ENCODE data around the gene EPS15. TPM values are rescaled to one million over a fixed set of nuclear protein-coding genes. Genes with fewer than 3 reads are reported as not detected.
A peak's percentile ranks its signal among the peaks of the same experiment; 100 is the strongest.

Gene EPS15
- total RNA-seq, 1 donor from 2014 or later = 88.5 TPM

DNA sequence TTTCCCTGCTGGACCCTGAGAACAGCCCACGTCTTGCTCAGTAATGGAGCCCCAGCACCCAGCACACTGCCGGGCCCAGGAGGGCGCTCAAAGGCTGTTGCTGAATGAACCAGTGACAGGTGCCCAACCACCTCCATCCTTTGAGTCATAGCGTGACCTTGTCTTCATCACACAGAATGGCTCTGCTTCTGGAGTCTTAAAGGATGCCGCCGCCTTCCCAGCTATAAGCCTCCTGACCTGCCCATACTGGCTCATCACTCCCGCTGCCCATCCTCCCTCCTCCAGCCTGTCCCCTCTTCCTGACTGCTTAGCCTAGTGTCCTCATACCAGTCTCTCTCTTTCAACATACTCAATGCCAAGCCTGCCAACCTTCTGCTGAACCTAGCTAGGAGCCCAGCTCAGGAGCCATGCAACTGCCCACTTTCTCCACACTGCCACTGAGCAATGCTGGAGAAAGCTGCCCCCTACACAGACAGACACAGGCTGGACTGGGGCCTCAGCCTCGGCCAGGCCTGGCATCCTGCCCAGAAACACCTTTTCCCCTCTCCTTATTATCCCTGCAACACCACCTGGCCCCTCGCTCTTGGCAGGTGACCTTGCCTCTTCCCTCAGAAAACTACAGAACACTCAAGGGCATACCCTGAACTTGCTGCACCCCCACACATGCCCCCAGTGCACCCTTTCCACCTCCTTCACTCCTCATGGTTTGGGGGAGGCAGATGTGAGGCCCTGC lies 202.8 kb downstream of the EPS15 start:
- Histone ChIP-seq H3K27me3 (no peaks in the 10 kb centered on the region), H3K4me1 (peaks cover 14% of the 10 kb centered on the region), H3K9me3 (no peaks in the 10 kb centered on the region), H3K36me3 (no peaks in the 10 kb centered on the region), H3K27ac (no peak overlapping the region), H3K4me3 (no peak overlapping the region)
- intact Hi-C loops (cut with DNase I) = no loop called here
- TF ChIP-seq CTCF (IDR thresholded peaks at IDR 0.05) = no peak
- no peak for ATAC-seq
- DNase-seq = peak; percentile 55

- Histone ChIP-seq H3K36me3 (no peaks in the 10 kb centered on the region), H3K4me1 (peaks cover 14% of the 10 kb centered on the region), H3K27me3 (no peaks in the 10 kb centered on the region), H3K9me3 (no peaks in the 10 kb centered on the region), H3K4me3 (no peak overlapping the region), H3K27ac (peak overlapping the region; percentile 65)
- intact Hi-C loops (cut with DNase I) = no loop called here
- TF ChIP-seq CTCF (IDR thresholded peaks at IDR 0.05) = no peak
- ATAC-seq = peak; percentile 42
- DNase-seq = peak; percentile 76
These were observed 204.1 kb downstream of the EPS15 start for GRCh38 chr1:51314974-51315373.

DNA sequence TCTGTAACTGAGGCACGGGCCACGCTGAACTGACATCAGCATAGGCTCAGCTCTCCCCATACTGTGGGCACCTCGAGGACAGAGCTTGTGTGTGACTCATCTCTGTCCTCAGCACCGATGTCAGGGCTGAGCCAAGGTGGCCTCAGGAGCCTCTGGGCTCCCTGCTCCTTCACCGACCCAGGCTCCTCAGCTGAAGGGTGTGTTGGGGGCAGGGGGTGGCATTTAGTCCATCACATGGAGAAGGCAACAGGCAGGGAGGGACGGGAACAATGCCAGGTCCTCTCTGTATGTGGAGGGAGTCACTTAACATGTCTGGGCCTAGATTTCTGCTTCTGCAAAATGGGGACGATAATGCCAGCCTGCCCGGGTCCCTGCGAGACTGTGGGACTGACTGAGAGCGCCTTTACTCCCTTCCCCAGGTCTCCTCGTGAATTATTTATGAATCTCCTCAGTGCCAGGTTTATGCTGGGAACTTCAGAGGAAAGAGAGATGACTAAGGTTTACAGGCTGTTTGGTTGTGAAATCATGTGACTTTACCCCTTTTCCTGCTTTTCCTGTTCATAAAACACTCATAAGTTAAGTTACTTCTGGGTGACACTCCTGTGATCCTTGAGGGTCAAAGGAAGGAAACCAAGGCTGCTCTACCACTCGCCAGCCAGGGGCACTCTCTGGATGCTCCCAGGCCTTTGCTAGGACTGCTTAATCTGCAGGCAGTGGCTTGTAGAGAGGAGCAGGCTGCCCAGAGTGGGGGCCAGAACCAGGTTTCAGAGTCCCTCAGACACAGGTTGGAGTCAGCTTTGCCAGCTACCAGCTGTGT lies 204.9 kb downstream of the EPS15 start:
- peak; percentile 70 for DNase-seq
- no peaks in the 10 kb centered on the region for H3K27me3 ChIP-seq
- no peak for TF ChIP-seq CTCF (IDR thresholded peaks at IDR 0.05)
- intact Hi-C loops (cut with DNase I) = no loop called here
- H3K9me3 ChIP-seq = no peaks in the 10 kb centered on the region
- H3K4me3 ChIP-seq = no peak overlapping the region
- H3K4me1 ChIP-seq = peaks cover 14% of the 10 kb centered on the region
- ATAC-seq = peak; percentile 68
- H3K27ac ChIP-seq = peak overlapping the region; percentile 65
- H3K36me3 ChIP-seq = no peaks in the 10 kb centered on the region

DNA sequence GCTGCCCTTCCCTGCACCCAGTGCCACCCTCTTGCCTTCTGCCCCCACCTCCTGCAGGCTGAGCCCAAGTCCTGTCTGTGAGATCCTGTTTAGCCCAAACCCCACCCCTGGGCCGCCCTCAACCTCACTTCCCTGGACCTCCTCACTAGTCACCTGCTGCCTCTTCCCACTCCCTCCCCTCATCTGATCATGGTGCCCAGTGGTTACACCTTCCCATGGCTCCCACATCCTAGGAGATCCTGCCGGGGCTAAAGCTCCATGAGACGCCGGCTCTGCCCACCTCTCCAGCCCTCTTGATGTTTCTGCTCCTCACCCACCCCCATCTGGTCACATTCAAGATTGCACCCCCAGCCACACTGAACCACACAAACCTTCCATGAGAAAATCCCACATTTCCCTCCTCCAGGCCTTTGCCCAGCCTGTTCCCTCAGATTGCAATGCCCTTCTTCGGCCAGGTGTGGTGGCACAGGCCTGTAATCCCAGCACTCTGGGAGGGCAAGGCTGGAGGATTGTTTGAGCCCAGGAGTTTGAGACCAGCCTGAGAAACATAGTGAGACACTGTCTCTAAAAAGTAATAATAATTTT lies 205.7 kb downstream of the EPS15 start:
- H3K4me3 ChIP-seq = no peak overlapping the region
- ATAC-seq = peak; percentile 3
- TF ChIP-seq CTCF (IDR thresholded peaks at IDR 0.05) = no peak
- peak; percentile 60 for DNase-seq
- H3K9me3 ChIP-seq = no peaks in the 10 kb centered on the region
- intact Hi-C loops (cut with DNase I) = no loop called here
- H3K36me3 ChIP-seq = no peaks in the 10 kb centered on the region
- peak overlapping the region; percentile 65 for H3K27ac ChIP-seq
- H3K27me3 ChIP-seq = no peaks in the 10 kb centered on the region
- H3K4me1 ChIP-seq = peaks cover 14% of the 10 kb centered on the region

DNA sequence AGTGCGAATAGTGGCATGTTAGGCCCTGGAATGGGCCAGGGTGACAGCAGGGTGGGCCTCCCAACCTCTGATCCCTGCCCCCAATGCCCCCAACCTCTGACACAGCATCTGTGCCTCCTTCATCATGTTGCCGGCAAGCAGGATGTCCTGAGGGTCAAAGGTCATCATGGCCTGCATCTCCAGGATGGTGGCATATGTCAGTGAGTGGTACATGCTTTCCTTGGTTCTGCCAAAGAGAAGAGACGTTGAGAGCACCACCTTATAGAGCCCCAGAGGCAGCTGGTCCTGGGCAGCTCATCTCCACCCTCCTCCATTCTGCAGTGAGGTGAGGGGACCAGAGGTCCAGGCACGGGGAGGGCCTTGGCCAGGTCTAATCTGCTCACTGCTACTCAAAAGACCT lies 206.3 kb downstream of the EPS15 start:
- ATAC-seq (no peak), DNase-seq (peak; percentile 33)
- H3K9me3 ChIP-seq = no peaks in the 10 kb centered on the region
- intact Hi-C loops (cut with DNase I) = no loop called here
- H3K27me3 ChIP-seq = no peaks in the 10 kb centered on the region
- H3K4me1 ChIP-seq = peaks cover 14% of the 10 kb centered on the region
- TF ChIP-seq CTCF (IDR thresholded peaks at IDR 0.05) = no peak
- H3K36me3 ChIP-seq = no peaks in the 10 kb centered on the region
- H3K27ac ChIP-seq = peak overlapping the region; percentile 65
- H3K4me3 ChIP-seq = no peak overlapping the region
